NB4 (cell line): ENCODE results near the gene PTRH1.

Source experiments
- CTCF ChIP-seq: IDR thresholded peaks from one replicate; pipeline ENCODE4 v1.5.1; 2012; ENCODE audit warnings: low read depth, low read length
- POLR2A ChIP-seq: IDR thresholded peaks from 2 replicates; pipeline ENCODE4 v1.6.1; 2011; ENCODE audit warnings: mild to moderate bottlenecking; ENCODE audit not compliant: insufficient read length; ENCODE audit errors: extremely low read depth

DNA sequence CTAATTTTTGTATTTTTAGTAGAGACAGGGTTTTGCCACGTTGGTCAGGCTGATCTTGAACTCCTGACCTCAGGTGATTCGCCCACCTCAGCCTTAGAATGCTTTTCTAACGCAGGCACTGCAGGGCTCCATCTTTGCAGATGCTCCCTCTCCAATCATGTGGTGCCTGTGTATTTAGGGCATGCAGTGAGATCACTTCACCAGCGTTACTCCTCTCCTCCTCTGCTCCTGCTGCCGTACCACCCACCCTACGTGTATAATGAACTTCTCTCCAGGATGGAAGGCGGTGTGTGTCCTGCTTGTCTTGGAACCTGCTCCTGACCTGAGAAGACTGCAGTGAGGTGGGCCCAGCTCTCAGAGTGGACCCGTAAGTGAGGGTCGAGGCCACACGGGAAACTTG is 22.3 kb downstream of the PTRH1 start:
- TF ChIP-seq CTCF, result no peak
- no peak for TF ChIP-seq POLR2A
